NCI-H2029 (cell line): ENCODE results near the gene AFF3.
"Not testable (repeated sequence)": the region's sequence is repeated elsewhere in the genome, so short reads cannot be mapped to it uniquely, and the experiment has no call there.

Experiments
- DNase-seq: peaks from one replicate; lab custom pipeline; 2025; lab: John Stamatoyannopoulos, UW

The AFF3 gene

GRCh38 chr2:99753505-99753904 is 388.9 kb downstream of the AFF3 start:
- DNase-seq, result no peak

- DNase-seq, result no peak
Measured at GRCh38 chr2:99748344-99748743, 394.0 kb downstream of the AFF3 start.

- DNase-seq, result no peak
Measured at GRCh38 chr2:99747842-99748241, 394.5 kb downstream of the AFF3 start.

GRCh38 chr2:99743146-99743545 is 399.2 kb downstream of the AFF3 start:
- DNase-seq, result no peak

- no peak for DNase-seq
Measured at GRCh38 chr2:99737537-99737936, 404.9 kb downstream of the AFF3 start.

- no peak for DNase-seq
Measured at GRCh38 chr2:99735753-99736152, 406.6 kb downstream of the AFF3 start.

GRCh38 chr2:99735314-99735713 is 407.1 kb downstream of the AFF3 start:
- not testable (repeated sequence) for DNase-seq

- DNase-seq, result no peak
Measured at GRCh38 chr2:99734236-99734635, 408.2 kb downstream of the AFF3 start.

- no peak for DNase-seq
Measured at GRCh38 chr2:99729104-99730025, 413.0 kb downstream of the AFF3 start.

GRCh38 chr2:99728166-99728565 is 414.2 kb downstream of the AFF3 start:
- no peak for DNase-seq

- no peak for DNase-seq
Measured at GRCh38 chr2:99727199-99727598, 415.2 kb downstream of the AFF3 start.

- DNase-seq, result no peak
Measured at GRCh38 chr2:99726691-99727090, 415.7 kb downstream of the AFF3 start.

- DNase-seq, result no peak
Measured at GRCh38 chr2:99725820-99726219, 416.6 kb downstream of the AFF3 start.

- no peak for DNase-seq
Measured at GRCh38 chr2:99722476-99722875, 419.9 kb downstream of the AFF3 start.

GRCh38 chr2:99719102-99719501 is 423.3 kb downstream of the AFF3 start:
- no peak for DNase-seq

- DNase-seq, result no peak
Measured at GRCh38 chr2:99715956-99716355, 426.4 kb downstream of the AFF3 start.

GRCh38 chr2:99714349-99714748 is 428.0 kb downstream of the AFF3 start:
- DNase-seq, result no peak

- DNase-seq, result no peak
Measured at GRCh38 chr2:99711144-99711543, 431.2 kb downstream of the AFF3 start.

- no peak for DNase-seq
Measured at GRCh38 chr2:99710721-99711120, 431.7 kb downstream of the AFF3 start.

- no peak for DNase-seq
Measured at GRCh38 chr2:99709229-99709628, 433.2 kb downstream of the AFF3 start.

- DNase-seq, result no peak
Measured at GRCh38 chr2:99708231-99708630, 434.2 kb downstream of the AFF3 start.

- DNase-seq, result no peak
Measured at GRCh38 chr2:99707592-99707991, 434.8 kb downstream of the AFF3 start.

- DNase-seq, result no peak
Measured at GRCh38 chr2:99706735-99707134, 435.7 kb downstream of the AFF3 start.

GRCh38 chr2:99701503-99701902 is 440.9 kb downstream of the AFF3 start:
- no peak for DNase-seq
